Embryonic facial prominence (tissue), 1 donor: ENCODE results near the gene DDX41.
"Not testable (repeated sequence)": the region's sequence is repeated elsewhere in the genome, so short reads cannot be mapped to it uniquely, and the experiment has no call there.

Experiments used
- DNase-seq: peaks from one replicate; pipeline ENCODE4 v3.0.0-alpha.2; 2016; ENCODE audit errors: extremely low spot score

The DDX41 gene

DNA sequence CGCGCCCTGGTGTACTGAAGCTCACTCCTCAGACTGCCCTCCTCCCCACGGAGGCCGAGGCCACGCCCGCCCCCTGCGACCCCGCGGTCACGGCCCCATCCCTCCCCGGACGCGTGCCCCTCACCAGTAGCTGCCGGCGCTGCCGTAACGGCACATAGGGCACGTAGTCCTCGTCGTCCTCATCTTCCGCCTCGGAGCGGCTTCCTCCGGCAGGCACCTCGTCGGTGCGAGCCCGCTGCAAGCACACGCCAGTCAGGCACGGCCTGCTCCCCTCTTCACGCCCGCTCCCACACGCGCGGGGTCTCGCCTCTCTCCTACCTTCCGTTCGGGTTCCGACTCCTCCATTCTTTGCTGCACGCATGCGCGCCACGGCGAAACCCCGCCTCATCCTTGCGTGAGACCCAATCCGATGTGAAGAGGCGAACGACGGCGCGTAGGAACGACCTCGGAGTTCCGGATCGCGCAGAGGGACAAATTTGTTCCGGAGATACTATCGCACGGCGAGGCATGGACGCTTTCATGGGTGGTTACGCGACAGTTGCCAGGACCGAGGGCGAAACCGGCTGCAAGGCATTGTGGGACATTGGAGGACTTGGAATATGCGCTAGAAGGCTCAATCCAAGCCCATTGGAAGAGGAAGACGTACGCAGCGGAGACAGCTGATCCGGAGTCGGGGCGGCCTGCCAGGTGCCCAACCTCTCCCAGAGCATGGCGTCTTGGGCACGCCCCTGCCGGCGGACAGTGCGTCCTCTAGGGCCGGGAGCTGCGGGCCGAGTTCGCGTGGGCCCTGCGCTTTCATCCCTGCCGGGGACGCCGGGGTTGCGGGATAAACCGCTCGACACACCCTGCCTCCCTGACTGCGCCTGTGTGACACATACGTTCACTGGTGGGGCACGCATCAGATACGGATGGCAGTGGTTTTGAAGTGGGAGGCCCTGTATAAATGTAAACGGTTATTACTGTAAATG, at the start of gene DDX41:
TSS of gene DDX41 (minus strand) at position 361 of the 968 bp plus-strand sequence. CDS start at position 345, 16 bp downstream.
- DNase-seq = peak; percentile 96

DNA sequence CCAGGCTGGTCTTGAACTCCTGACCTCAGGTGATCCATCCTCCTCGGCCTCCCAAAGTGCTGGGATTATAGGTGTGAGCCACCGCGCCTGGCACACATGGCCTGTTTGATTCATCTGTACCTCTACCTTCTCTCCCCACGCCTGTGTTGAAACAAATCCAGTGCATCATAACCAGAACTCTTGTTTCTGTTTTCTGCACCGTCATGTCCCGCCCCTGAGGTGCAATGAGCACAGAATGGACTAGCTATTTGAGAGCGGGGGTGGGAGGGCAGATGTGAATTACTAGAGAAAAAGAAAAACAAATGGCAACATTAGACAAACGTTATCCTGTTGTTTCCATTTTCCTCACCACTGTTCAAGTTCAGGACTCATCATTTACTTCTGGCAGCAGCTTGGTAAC, 48.3 kb upstream of the DDX41 start:
- DNase-seq = no peak

DNA sequence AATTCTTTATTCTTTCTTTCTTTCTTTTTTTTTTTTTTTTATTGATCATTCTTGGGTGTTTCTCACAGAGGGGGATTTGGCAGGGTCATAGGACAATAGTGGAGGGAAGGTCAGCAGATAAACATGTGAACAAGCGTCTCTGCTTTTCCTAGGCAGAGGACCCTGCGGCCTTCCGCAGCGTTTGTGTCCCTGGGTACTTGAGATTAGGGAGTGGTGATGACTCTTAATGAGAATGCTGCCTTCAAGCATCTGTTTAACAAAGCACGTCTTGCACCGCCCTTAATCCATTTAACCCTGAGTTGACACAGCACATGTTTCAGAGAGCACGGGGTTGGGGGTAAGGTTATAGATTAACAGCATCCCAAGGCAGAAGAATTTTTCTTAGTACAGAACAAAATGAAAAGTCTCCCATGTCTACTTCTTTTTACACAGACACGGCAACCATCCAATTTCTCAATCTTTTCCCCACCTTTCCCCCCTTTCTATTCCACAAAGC, 42.7 kb upstream of the DDX41 start:
- DNase-seq = not testable (repeated sequence)

DNA sequence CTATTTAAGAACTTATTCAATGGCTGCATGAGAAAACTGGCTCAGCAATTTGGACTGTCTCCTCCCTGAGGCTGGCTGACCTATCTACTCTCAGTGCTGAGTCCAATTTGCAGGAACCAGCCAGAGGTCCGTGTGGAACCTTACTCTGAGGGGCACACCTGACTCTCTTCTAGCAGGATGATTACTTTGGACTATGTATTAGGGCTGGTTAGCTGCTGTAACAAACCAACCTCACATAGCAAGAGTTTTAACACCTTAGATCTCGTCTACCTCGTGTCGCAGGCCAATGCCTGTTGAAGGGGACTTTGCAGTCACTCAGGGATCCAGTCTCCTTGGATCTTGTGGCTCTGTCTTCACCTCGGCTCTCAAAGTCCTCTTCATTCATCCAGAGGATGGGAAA, 41.0 kb upstream of the DDX41 start:
- no peak for DNase-seq

DNA sequence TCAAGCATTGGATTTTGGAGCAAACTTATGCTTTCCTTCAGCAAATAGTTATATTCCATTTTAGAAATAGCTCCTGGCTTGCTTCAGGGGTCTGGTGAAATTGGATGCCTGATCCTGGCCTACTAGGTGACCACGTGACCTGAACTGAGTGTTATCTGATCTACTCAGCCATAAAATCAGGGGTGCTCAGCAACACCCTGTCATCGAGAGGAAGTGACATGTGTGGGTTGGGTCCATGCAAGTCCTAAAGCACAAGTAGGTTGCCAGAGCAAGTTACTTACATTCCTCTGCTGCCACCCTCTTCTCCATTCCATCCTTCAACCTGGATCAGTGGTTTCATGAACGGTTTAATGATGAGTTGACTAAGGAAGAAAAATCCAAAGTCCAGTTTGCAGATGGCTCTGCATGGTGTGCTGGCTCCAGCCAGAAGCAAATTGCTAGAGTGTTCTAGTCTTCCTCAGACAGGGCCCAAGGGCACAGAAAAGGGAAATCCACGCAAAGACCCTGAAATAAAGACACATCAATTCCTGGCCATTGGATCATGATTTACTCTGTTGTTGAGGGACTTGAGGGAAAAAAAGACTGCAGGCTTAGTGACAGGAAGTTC, 40.4 kb upstream of the DDX41 start:
- no peak for DNase-seq

DNA sequence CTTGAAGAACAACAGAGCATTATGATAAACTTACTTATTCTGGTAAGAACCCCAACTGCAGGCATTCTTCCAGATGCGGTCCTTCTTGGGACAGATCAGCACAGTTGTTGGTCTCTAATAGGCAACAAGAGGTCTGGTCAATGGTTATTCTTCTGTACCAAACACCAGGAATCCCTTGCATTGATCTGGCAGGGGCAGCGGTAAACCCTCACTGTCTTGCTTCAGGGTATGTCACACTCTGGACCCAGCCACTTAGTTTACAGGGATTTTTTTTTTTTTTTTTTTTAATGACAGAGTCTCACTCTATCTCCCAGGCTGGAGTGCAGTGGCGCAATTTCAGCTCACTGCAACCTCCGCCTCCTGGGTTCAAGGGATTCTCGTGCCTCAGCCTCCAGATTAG, 38.9 kb upstream of the DDX41 start:
- no peak for DNase-seq

DNA sequence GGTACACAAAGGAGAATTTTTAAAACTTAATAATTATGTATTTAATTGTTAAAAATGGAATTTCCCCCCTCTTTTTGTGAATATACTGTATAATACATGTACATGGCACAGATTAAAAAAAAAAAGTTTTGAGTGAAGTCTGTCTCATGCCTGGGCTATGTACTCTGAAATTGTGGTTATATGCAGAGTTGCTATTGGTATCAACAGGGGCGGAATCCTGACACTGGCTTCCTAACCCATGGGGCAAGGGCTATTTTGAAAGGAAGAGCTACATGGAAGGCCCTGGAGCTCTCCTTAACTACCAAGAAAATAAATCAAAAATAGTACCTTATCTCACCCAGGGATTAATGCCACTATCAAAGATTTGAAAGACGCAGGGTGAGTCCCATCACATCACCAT, 38.5 kb upstream of the DDX41 start:
- DNase-seq = no peak

DNA sequence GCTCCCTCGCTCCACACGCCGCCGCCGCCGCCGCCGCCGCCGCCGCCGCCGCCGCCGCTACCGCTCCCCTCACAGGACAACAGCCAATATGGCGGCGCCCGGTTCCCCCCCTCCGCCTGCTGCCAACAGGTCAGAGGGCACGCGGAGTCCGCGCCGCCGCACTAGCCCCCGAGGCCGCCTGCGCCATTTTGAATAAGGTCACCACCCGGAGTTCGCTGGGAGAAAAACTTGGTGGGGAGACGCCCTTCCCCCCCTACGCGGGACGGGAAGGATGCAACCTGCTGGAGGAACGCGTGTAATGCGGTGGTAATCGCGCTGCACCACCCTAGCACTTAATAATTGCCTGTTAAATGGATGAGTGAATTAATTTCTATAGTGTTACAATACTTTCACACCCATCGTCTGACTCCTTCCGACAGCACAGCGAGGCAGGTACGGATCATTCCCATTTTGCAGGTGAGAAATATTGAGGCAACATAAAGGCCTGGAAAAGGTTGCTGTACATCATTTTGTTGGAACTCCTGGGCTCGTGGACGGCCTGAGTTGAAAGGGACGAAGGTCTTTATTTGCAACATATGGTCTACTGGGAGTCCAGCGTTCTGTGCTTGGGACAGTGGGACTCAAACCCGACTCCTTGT, 37.8 kb upstream of the DDX41 start, which contains the start of gene FAM193B:
TSS of gene FAM193B (minus strand) at position 90 of the 638 bp plus-strand sequence. CDS start 105 bp downstream, outside the sequence.
- DNase-seq = peak; percentile 71

DNA sequence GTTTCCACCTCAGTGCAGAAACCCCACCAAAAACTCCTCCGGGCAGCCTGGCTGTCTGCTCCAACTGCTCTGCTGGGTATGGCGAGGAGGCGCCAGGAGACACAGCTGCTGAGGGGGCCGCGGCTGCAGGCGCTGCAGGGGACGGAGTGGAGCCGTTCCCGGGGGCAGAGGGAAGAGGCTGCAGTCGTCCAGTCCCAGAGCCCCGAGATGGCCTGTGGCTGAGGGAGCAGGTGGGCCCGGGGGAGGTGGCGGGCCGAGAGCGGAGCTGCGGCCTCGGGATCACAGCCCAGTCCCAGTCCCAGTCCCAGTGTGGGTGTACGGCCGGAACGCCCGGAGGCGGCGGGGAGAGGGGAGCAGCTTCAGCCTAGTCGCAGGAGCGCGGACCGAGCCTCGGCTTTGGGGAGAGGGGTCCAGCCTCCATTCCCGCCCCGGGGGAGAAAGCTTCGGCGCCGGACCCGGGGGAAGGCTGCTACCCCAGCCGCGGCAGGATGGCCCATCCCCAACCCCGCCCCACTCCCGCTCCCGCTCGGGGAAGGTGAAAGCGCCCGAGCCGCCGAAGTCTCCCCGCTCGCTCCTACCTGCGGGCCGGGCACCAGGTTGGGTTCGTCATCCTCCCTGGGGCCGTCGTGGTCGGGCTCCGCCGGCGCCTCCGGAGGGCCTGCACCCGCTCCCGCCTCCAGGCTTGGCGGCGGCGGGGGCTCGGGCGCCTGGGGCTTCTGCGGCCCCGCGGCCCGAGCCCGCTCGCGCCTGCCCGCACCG, 37.1 kb upstream of the DDX41 start:
- DNase-seq = no peak

DNA sequence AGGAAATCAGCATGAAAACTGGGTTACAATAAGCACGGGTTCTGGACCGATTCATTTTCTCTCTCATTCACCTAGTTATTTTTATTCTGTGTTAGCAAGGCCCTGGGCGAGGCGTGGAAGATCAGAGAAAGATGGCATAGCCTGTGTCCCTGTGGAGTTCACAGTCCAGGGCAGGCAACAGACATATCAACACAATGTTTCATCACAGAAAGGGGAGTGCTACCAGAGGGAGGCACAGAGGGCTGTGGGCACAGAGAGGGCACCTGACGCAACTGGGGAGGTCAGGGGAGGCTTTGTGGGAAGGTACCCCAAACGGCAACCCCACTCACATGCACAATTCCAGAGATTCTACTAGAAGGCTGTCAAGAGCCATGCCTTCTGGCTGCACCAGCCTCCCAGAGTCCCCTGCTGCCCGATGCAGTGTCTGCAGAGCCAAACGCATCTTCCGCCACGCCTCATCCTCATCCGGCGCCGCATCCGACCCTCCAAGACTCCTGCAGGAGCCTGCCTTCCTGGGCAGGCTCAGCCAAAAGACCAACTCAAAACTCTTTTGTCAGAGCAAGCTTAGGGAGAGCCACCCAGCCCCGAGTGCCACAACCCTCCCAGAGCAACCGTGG, 36.2 kb upstream of the DDX41 start:
- no peak for DNase-seq

DNA sequence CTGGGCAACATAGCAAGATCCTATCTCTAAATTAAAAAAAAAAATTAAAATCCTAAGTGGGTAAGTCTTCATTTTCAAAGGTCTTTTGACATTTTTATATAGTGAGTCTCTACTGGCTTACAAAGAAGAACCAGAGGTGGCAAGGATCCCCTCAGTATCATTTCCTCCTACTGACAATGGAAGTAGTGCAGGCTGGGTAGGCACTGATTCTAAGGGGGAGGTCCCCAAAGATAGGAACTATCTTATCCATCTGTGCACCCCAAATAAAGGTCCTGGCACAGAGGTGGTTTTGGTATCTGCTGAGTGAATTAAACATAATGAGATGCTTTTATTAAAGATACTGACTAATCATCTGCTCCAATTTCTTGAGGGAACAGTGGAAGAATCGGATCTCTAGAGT, 33.4 kb upstream of the DDX41 start:
- no peak for DNase-seq

DNA sequence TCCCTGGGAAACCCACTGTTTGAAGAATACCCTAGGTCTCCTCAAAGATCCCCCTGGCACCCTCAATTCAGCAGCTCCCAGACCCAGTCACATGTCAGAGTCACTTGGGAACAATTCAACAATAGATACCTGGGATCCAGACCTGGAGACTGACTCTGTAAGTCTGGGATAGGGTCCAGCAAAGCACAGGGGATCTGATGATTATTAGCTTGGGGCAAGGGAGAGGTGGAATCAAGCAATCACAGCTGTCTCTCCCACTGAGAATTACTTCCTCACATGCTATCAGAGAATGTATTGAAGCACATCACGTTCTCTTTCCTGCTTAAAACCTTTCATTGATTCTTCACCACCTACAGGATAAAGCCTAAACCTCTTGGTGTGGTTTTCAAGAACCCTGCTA, 31.7 kb upstream of the DDX41 start:
- DNase-seq = no peak

DNA sequence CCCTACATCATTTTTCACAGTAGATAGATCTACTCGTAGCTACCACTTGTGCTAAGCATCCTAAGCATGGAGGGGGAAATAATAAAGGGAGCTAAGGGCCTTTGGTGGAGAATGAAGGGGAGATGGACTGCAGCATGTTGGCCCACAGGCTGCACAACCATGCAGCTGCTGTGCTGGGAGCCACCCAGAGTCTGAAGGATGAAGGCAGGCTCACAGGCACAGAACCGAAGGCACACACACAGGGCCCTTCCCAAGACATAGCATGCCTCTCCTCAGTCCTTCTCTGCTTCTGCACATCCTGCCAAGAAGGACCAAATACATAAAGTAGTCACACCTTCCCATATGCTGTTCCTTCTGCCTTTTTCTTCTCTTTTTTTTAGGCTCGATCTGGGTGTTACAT, 31.0 kb upstream of the DDX41 start:
- no peak for DNase-seq

DNA sequence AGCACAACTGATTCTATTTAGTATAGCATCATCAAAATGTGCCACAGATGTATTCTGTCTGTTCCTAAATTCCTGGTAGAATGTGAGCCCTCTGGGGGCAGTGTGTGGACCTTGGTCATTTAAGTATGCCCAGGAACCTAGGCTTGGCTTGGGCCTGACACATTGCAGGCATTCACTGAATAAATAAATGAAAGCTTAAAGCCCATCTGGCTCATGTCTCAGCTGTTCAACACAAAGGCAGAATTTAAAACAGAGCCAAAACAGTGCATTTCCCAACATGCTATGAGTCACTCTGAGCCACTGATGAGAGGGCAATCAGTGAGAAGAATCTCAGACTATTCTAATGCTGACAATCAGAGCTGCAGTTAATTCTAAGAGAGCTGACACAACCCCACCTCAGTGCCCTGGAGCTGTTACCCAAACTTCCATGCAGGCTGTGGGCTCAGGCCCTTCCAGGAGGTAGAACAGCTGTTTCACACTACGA, 29.5 kb upstream of the DDX41 start:
- DNase-seq = no peak

DNA sequence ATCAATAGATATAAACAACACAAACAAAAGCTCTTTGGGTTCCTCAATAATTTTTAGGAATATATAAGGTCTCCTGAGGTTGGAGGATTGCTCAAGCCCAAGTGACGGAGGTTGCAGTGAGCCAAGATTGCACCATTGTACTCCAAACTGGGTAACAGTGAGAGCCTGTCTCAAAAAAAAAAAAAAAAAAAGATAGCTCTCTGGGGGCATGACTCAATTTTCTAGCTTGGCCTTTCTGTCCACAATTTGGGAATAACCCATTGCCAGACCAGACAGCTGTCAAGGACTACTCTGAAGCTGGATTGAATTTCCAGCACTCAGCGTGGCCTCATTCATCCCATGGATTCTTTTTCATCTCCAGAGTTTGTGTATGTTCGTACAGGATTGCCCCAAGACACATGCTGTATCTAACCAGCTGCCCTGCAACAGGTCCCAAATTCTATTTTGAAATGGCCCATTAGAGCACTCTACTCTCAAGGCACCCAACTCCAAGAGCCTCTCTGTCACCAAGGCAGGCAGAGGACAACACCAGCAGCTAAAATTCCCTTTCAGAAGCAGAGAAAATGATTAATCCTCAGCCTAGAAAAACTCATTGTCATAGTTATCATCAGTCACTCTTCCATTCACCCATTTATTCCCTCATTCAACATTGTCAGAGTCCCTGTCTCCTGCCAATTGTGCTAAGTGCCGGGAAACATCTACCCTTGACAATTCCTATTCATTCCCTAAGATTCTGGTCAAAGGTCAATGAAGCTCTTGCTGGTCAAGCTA, 28.9 kb upstream of the DDX41 start:
- no peak for DNase-seq

DNA sequence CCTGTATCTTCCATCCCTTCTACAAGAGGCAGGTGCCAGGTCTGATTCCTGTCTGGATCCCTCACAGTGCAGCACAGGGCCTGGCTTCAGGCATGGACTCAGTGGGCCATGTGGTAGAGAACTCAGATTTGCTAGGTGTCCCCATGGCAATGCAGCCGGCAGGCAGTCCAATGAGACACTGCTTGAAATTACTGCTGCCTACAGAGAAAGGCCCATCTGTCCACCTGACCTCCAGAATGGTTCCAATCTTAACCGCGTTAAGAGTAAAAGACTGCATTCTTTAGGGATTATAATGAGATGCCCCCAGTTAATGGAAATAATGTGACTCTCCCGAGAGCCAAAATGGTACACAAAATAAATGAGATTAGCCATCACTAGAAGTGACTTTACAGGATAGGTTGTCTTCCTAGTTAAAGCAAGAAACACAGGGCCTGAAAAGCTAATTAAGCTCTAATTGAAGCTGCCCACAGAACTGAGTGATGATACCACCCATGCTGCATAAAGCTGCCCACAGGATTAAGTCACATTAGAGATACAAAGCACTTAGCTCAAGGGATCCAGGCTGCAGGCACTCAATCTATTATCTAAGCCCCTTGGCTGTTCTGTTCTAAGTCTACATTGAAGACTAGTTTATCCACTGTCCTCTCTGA, 26.2 kb upstream of the DDX41 start:
- DNase-seq = no peak

DNA sequence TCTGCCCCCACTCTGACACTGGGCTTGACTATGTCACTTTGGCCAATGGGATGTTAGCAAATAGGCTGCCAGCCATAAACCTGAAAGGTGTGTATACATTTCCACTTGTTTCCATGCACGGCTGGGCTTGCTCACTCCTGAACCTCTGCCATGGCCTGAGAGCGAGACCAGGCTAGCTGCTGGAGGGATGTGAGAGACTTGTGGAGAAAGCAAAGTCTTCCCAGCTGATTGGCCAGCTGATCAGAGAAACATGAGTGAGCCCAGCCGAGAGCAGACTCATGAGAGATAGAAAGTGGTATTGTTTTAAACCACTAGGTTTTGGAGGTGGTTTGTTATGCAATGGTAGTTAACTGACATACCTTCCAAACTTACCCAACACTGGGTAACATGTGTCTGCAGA, 23.7 kb upstream of the DDX41 start:
- DNase-seq = no peak

DNA sequence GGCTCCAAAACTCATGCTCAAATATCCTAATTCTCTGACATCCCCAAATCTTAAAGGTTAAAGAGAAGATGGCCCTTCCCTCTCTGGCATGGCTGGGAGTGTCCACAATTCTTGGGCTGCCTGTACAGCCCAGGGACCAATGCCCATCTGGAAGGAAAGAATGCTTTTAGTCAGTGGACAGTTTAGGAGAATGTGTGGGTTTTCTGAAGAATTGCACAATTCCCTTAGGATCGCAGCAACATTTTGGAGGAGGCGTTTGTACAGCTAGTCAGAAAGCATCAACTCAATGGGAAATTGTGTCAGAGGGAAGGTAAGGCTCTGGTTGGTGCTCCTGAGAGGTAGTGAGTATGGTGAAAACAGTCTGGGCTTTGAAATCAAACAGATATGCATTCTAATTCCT, 22.6 kb upstream of the DDX41 start:
- DNase-seq = no peak

DNA sequence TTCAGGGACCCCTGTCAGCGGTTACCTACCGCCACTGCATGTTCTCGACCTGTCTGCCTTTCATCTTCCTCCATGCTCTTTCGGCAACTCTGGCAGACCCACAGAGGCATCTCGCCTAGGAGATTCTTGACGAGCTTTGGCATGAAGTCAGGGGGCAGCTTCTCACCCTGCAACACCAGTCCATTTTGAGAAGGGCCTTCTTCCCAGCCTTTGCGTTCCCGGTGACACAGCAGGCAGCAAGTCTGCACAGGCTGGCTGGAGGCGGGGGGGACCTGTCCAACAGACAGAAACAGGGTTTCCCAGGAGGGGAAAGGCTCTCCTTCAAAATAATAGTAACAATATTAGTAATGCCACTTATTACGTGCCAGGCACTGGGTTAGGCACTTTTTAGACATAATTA, 22.1 kb upstream of the DDX41 start:
- DNase-seq = no peak
